GM21447 (cell line): Measurements from ENCODE around the gene CDK2.
"Not testable (repeated sequence)": the region's sequence is repeated elsewhere in the genome, so short reads cannot be mapped to it uniquely, and the experiment has no call there.

Experiments
- ATAC-seq: cut with Tn5 transposase; IDR thresholded peaks from one replicate; pipeline ENCODE4 v1.9.1; 2021; ENCODE audit not compliant: unreplicated experiment

Gene CDK2

GRCh38 chr12:55979069-55979468, 12.4 kb downstream of the CDK2 start:
- ATAC-seq, result no peak

GRCh38 chr12:55981882-55982281, 15.3 kb downstream of the CDK2 start:
- not testable (repeated sequence) for ATAC-seq

DNA sequence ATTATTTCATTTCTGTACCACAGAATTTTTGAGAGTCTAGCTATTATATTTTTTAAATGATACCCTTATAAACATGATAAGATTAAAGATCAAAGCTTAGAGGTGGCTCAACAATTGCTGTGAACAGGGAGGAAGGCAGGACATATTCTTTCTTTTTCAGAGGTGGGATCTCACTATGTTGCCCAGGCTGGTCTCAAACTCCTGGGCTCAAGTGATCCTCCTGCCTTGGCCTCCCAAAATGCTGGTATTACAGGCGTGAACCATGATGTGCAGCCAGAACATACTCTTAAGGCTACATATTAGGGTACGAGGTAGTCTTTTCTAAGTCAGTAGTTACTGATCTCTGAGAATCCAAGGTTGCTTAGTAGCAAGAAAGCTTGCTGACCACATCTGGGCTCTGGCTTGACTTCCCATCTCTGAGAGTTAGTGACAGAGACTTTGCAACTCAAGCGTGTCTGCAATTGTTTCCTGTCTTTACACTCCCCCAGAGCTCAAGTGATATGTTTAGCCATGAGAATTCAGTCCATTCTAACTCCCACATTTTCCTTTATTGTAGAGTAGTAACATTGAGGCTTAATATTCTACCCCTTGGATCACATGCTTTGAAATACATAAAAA, 15.8 kb downstream of the CDK2 start:
- peak; percentile 85 for ATAC-seq

GRCh38 chr12:55983232-55983842, 16.7 kb downstream of the CDK2 start:
- ATAC-seq, result no peak

DNA sequence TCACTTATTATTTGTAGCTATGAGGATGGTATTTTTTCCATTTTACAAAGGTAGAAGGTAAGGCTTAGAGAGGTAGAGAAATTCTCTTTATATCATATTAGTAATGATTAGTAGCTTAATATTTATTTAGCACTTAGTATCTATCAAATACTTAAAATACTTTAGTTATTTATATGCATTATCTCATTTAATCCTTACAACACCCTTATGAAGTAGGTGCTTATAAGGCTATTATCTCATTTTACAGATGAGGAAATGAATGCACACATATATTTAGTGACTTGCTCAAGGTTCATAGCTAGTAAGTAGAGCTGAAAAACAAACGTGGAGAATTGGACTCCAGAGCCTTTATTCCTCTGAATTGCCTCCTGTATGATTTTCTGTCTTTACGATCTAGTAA, 18.2 kb downstream of the CDK2 start:
- no peak for ATAC-seq

GRCh38 chr12:55985341-55985740, 18.7 kb downstream of the CDK2 start:
- ATAC-seq, result no peak

DNA sequence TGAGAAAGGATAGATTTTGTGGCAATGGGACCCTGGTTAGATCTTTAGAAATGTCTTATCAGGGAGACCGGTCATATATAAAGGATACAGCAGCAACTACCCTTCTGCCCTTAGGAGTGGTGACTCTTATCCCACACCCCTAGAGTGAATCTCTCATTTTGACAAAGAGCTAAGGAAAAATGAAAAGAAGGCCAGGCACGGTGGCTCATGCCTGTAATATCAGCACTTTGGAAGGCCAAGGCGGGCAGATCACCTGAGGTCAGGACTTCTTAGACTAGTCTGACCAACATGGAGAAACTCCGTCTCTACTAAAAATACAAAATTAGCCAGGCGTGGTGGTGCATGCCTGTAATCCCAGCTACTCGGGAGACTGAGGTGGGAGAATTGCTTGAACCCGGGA, 19.3 kb downstream of the CDK2 start:
- not testable (repeated sequence) for ATAC-seq

DNA sequence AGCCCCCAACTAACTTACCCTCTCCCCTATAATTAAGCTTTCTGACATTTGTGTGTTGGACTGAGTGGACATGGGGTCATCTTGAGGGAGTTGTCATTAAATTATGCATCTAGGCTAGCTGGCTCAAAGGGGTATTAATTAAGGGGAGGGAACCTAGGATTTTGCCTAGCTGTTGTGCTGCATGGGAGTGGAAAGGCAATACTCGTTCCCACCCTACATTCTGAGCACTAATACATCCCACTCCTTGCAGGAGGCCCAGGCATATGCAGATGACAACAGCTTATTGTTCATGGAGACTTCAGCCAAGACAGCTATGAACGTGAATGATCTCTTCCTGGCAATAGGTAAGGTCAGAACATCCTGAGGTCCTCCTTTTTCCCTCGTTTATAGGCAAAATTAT, 24.5 kb downstream of the CDK2 start:
- no peak for ATAC-seq

- ATAC-seq, result no peak
These were observed 26.7 kb downstream of the CDK2 start for GRCh38 chr12:55993230-55993853.

DNA sequence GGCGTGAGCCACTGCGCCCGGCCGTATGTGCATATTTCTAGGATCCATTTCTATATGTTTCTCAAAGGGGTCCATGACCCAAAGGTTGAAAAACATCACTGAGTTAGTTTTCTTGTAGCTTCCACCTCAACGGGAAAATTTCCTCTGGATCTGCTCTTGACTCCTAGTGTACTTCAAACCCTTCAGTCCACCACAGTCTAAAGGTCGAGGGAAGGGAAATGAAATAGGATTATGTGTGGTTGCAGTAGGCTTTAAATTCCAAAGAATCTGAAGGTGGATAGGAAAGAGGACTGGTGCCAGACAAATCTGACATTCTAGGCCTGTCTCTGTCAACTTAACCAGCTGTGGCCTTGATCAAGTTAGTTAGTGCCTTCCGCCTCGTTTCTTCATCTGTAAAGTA, 28.7 kb downstream of the CDK2 start:
- no peak for ATAC-seq

DNA sequence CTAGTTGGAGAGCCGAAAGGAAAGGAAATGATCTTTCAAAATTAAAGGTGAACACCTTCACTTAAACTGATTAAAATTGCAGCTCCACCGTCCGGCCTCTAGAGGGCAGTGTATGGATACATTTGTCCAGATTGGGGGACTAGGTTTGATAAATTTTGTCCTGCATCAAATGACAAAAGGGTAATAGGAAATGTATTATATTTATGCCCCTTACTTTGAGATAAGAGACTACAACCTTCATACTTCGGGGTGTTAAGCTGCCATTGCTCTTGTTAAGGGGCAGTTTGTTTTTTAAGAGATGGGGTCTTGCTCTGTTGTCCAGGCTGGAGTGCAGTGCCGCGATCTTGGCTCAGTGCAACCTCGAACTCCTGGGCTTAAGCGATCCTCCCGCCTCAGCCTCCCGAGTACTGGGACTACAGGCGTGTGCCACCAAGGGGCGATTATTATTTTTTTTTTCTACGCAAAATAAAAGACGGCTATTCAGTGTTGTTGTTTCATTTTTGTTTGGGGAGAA, 29.6 kb downstream of the CDK2 start:
- no peak for ATAC-seq

GRCh38 chr12:55996715-55997534, 30.3 kb downstream of the CDK2 start, which contains the start of gene SUOX:
Gene SUOX (plus strand): TSS chr12:55997276. CDS start chr12:56002222, 4,946 bp downstream.
- peak; percentile 98 for ATAC-seq

DNA sequence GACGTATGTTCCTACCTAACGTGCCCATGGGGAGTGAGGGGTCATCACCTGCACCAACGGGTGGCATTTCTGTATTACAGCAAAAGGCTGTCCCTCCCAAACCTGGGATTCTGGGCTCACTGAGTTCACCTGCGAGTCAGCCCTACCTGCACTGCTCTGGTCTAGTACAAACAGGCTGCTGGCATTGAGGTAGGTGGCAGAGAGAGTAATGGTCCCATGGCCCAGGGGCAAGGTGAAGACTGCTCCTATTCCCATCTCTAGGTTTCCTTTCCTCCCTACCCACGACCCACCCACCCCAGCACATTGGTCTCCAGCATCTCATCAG, 30.9 kb downstream of the CDK2 start:
- ATAC-seq, result no peak

DNA sequence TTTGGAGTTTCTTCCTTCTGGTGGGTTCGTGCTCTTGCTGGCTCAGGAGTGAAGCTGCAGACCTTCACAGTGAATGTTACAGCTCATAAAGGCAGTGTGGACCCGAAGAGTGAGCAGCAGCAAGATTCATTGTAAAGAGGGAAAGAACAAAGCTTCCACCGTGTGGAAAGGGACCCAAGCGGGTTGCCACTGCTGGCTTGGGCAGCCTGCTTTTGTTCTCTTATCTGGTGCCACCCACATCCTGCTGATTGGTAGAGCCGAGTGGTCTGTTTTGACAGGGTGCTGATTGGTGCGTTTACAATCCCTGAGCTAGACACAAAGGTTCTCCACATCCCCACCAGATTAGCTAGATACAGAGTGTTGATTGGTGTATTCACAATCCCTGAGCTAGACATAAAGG, 32.9 kb downstream of the CDK2 start:
- not testable (repeated sequence) for ATAC-seq

DNA sequence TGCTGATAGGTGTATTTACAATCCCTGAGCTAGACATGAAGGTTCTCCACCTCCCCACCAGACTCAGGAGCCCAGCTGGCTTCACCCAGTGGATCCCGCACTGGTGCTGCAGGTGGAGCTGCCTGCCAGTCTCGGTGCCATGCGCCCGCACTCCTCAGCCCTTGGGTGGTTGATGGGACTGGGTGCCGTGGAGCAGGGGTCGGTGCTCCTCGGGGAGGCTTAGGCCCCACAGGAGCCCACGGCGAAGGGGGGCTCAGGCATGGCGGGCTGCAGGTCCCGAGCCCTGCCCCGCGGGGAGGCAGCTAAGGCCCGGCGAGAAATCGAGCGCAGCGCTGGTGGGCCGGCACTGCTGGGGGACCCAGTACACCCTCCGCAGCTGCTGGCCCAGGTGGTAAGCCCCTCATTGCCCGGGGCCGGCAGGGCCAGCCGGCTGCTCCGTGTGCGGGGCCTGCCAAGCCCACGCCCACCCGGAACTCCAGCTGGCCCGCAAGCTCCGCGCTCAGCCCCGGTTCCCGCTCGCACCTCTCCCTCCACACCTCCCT, 33.4 kb downstream of the CDK2 start:
- not testable (repeated sequence) for ATAC-seq

GRCh38 chr12:56001487-56002100, 35.0 kb downstream of the CDK2 start:
- ATAC-seq, result no peak

GRCh38 chr12:56003376-56003775, 36.7 kb downstream of the CDK2 start:
- ATAC-seq, result not testable (repeated sequence)

DNA sequence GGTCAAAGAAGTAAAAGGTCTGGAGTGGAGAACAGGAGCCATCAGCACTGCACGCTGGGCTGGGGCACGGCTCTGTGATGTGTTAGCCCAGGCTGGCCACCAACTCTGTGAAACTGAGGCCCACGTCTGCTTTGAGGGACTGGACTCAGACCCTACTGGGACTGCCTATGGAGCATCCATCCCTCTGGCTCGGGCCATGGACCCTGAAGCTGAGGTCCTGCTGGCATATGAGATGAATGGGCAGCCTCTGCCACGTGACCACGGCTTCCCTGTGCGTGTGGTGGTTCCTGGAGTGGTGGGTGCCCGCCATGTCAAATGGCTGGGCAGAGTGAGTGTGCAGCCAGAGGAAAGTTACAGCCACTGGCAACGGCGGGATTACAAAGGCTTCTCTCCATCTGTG, 37.6 kb downstream of the CDK2 start:
- ATAC-seq, result no peak

DNA sequence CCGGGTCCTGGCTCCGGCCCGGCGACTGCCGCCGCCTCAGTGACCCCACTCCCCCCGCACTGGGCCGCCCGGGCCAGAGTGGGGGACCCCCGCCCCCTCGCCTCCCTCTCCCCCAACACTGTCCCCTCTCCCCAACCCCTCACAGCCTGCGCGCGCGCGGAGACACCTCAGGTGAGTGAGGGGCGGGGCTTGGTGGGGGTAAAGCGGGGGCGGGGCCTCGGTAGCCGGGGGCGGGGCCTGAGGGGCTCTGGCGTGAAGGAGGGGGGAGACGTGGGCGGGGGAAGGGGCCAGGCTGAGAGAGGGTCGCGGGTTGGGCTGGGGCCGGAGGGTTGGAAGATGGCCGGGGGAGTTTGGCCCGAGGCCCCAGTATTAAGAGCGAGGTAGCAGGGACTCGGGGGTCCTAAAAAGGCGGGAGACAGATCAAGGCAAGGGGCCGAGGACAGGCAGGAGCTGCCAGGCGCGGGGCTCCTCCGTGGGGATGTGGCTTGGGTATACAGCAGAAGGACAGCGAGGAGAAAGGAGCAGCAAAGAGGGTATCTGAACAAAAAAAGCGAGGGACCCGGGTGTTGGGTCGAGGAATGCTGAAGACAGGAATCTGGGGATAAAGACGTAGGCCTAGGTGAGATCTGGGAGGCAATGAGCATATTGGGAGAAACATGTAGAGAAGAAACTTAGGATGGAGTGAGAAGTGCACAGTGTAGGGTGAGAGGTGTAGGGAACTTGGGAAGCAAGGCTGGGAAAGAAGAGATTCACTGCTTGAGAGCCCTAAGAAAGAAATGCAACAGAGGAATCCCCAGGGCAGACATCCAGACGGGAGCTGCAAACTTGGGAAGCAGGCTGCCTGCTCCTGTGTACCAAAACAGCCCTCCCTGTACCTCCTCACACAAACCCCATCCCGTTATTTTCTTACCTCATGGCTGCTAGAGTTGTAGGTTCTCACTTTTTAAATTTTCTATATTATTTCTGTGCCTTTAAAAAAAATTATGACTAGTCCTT, 41.2 kb downstream of the CDK2 start:
- peak; percentile 56 for ATAC-seq
